Parathyroid adenoma (tissue), 2 donors: ENCODE measurements around the gene DNMBP.
"Not testable (repeated sequence)": the region's sequence is repeated elsewhere in the genome, so short reads cannot be mapped to it uniquely, and the experiment has no call there.

Experiments used
- H2AFZ ChIP-seq: fragments of 300-600 bp; sonication (generic); one replicate; pipeline ENCODE4 v1.7.0; 2017; ENCODE audit warnings: antibody characterized with exemption, mild to moderate bottlenecking
- H3K27ac ChIP-seq: fragments of 300-600 bp; sonication (generic); one replicate; pipeline ENCODE4 v1.7.0; 2017
- H3K27me3 ChIP-seq: fragments of 300-600 bp; sonication (generic); one replicate; pipeline ENCODE4 v1.7.0; 2017; ENCODE audit warnings: low read length; ENCODE audit not compliant: control insufficient read depth, insufficient read depth
- H3K36me3 ChIP-seq: fragments of 300-600 bp; sonication (generic); one replicate; pipeline ENCODE4 v1.7.0; 2017; ENCODE audit warnings: low read length; ENCODE audit not compliant: control insufficient read depth, insufficient read depth
- H3K4me1 ChIP-seq: fragments of 300-600 bp; sonication (generic); one replicate; pipeline ENCODE4 v1.7.0; 2017; ENCODE audit warnings: control low read depth
- H3K4me2 ChIP-seq: fragments of 300-600 bp; sonication (generic); one replicate; pipeline ENCODE4 v1.7.0; 2017; ENCODE audit warnings: low read length
- H3K4me3 ChIP-seq: fragments of 300-600 bp; sonication (generic); one replicate; pipeline ENCODE4 v1.7.0; 2017; ENCODE audit warnings: low read depth, low read length
- H3K79me2 ChIP-seq: fragments of 300-600 bp; sonication (generic); one replicate; pipeline ENCODE4 v1.7.0; 2017; ENCODE audit warnings: control low read depth
- H3K9ac ChIP-seq: fragments of 300-600 bp; sonication (generic); one replicate; pipeline ENCODE4 v1.7.0; 2017; ENCODE audit warnings: mild to moderate bottlenecking
- H3K9me3 ChIP-seq: fragments of 300-600 bp; sonication (generic); one replicate; pipeline ENCODE4 v1.7.0; 2017; ENCODE audit warnings: low read length; ENCODE audit not compliant: control insufficient read depth
- CTCF ChIP-seq: fragments of 300-600 bp; sonication (generic); IDR thresholded peaks from one replicate; pipeline ENCODE4 v1.7.0; 2017; ENCODE audit warnings: antibody characterized with exemption, mild to moderate bottlenecking
- donor health status: primary hyperparathyroidism.

Gene DNMBP

GRCh38 chr10:99973190-99973589, 36.6 kb downstream of the DNMBP start:
- Histone ChIP-seq H3K9ac (no peak overlapping the region), H3K36me3 (no peaks in the 10 kb centered on the region), H3K27ac (peak overlapping the region; percentile 40), H3K4me3 (no peak overlapping the region), H3K27me3 (no peaks in the 10 kb centered on the region), H3K79me2 (peaks cover 60% of the 10 kb centered on the region), H3K4me1 (peaks cover 40% of the 10 kb centered on the region), H2AFZ (no peak overlapping the region), H3K9me3 (no peaks in the 10 kb centered on the region), H3K4me2 (no peak overlapping the region)
- peak; percentile 40 for TF ChIP-seq CTCF

GRCh38 chr10:99967961-99968360, 41.8 kb downstream of the DNMBP start:
- H3K27ac ChIP-seq, result peak overlapping the region; percentile 93
- no peaks in the 10 kb centered on the region for H3K9me3 ChIP-seq
- no peak for TF ChIP-seq CTCF
- peaks cover 27% of the 10 kb centered on the region for H3K79me2 ChIP-seq
- H3K4me2 ChIP-seq, result peak overlapping the region; percentile 45
- no peaks in the 10 kb centered on the region for H3K36me3 ChIP-seq
- H3K27me3 ChIP-seq, result no peaks in the 10 kb centered on the region
- no peak overlapping the region for H3K4me3 ChIP-seq
- no peak overlapping the region for H3K9ac ChIP-seq
- H2AFZ ChIP-seq, result no peak overlapping the region
- peaks cover 41% of the 10 kb centered on the region for H3K4me1 ChIP-seq

DNA sequence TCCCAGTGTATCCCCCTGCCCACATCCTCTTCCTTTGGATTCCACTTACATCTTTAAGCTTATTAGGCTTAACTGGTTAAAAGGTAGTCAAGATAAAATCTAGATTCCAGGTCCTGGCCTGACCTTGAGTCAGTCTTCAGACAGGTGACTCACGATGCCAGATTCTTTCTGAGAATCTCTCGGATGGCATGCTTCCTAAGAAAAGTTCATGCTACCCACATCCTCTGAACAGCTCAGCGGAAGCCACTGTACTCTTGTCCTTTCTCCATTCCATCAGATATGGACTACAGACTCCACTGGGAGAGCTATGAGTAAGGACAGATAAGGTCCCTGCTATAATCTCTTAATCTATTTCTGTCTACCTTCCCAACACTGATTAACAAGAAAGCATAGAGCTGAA, 43.4 kb downstream of the DNMBP start:
- Histone ChIP-seq H3K36me3 (no peaks in the 10 kb centered on the region), H3K4me2 (peak overlapping the region; percentile 48), H3K9ac (no peak overlapping the region), H2AFZ (no peak overlapping the region), H3K4me1 (peaks cover 38% of the 10 kb centered on the region), H3K27me3 (no peaks in the 10 kb centered on the region), H3K9me3 (no peaks in the 10 kb centered on the region), H3K27ac (peak overlapping the region; percentile 93), H3K4me3 (peak overlapping the region; percentile 43), H3K79me2 (peaks cover 13% of the 10 kb centered on the region)
- no peak for TF ChIP-seq CTCF

GRCh38 chr10:99965700-99966099, 44.0 kb downstream of the DNMBP start:
- Histone ChIP-seq H3K4me3 (peak overlapping the region; percentile 43), H3K9me3 (no peaks in the 10 kb centered on the region), H2AFZ (no peak overlapping the region), H3K4me2 (peak overlapping the region; percentile 48), H3K79me2 (peaks cover 13% of the 10 kb centered on the region), H3K27ac (peak overlapping the region; percentile 93), H3K36me3 (no peaks in the 10 kb centered on the region), H3K4me1 (peaks cover 38% of the 10 kb centered on the region), H3K9ac (no peak overlapping the region), H3K27me3 (no peaks in the 10 kb centered on the region)
- TF ChIP-seq CTCF, result no peak

GRCh38 chr10:99964791-99965190, 45.0 kb downstream of the DNMBP start:
- peaks cover 30% of the 10 kb centered on the region for H3K4me1 ChIP-seq
- no peak overlapping the region for H3K4me3 ChIP-seq
- H3K27ac ChIP-seq, result peak overlapping the region; percentile 93
- no peak overlapping the region for H3K4me2 ChIP-seq
- no peaks in the 10 kb centered on the region for H3K9me3 ChIP-seq
- peaks cover 5% of the 10 kb centered on the region for H3K79me2 ChIP-seq
- no peaks in the 10 kb centered on the region for H3K27me3 ChIP-seq
- H3K36me3 ChIP-seq, result no peaks in the 10 kb centered on the region
- no peak overlapping the region for H2AFZ ChIP-seq
- TF ChIP-seq CTCF, result peak; percentile 35
- H3K9ac ChIP-seq, result no peak overlapping the region

DNA sequence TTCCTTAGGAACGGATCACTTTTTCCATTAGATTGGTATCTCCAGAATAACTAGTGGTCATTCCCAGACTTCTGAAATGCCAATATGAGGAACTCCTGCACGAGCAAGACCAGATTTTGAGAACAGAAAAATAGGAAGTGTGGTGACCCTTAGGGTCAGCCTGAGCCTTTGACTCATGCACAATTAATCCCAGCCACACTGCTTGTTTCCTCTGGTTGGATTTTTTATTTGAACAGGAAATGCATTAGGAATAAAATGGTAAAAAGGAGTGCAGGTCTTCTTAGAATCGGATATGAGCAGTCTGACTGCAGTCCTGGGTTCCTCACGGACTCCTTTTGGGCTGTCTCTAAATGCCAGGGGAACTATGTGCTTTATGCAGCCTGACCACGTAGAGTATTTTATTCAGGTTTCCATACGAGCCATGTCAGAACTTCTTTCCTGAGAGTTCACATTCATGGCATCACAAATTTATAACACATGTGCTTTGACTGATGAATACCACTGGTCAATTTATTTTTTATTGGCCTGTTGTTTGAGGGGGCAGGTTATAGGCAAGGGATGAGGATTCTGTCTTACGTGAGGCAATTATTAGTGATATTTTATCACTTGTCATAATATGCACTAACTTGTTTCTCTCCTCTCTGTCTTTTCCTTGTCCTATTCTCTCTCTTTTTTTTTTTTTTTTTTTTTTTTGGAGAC, 46.1 kb downstream of the DNMBP start:
- H3K36me3 ChIP-seq, H3K4me2 ChIP-seq, H2AFZ ChIP-seq, H3K9ac ChIP-seq, H3K27me3 ChIP-seq, H3K4me3 ChIP-seq, H3K9me3 ChIP-seq, H3K79me2 ChIP-seq: not testable (repeated sequence)
- peaks cover 26% of the 10 kb centered on the region for H3K4me1 ChIP-seq
- peak overlapping the region; percentile 93 for H3K27ac ChIP-seq
